HCT116 (cell line): ENCODE data around the gene NINJ2. TPM values are rescaled to one million over a fixed set of nuclear protein-coding genes. Genes with fewer than 3 reads are reported as not detected.

ENCODE experiments used
- ATAC-seq: fragments of 200-7000 bp; cut with Tn5 transposase; 2 replicates; pipeline ENCODE4 v1.9.1; 2020; ENCODE audit warnings: mild to moderate bottlenecking, moderate library complexity
- BruUV-seq: library from RNA; stranded (reverse); fragments of 400-500 nt; replicated peaks from 2 replicates; lab custom pipeline; 2021; lab: Mats Ljungman, UMichigan
- CTCF ChIA-PET: fragments of 300-600 bp; sonication (Branson Sonifier 250); formaldehyde crosslinking; loops from one replicate; lab custom pipeline; 2021; ENCODE audit warnings: antibody characterized with exemption; lab: Charles Lee
- POLR2A ChIA-PET: fragments of 300-600, 350-600 bp; sonication (Branson Sonifier 250); formaldehyde crosslinking; loops from one replicate; lab custom pipeline; 2021; ENCODE audit warnings: antibody characterized with exemption; lab: Charles Lee
- RAD21 ChIA-PET, 2 experiments: fragments of 300-600 bp; sonication (Branson Sonifier 250); formaldehyde crosslinking; loops; one replicate each; lab custom pipeline; 2023; ENCODE audit warnings: low total read pairs in 2 of 2; ENCODE audit not compliant: uncharacterized antibody in 2 of 2, unreplicated experiment in 2 of 2, low non-redundant PET in 1 of 2; lab: Charles Lee
- DNase-seq: peaks from one replicate; pipeline ENCODE4 v3.0.0-alpha.2; 2010; ENCODE audit warnings: low read depth, low spot score
- H2AFZ ChIP-seq: fragments of 200-600 bp; shearing (Covaris generic), sonication (generic); 2 replicates; pipeline ENCODE4 v1.6.1; 2017; ENCODE audit warnings: low read depth, mixed run types, mixed read lengths, antibody characterized with exemption, low read length; ENCODE audit not compliant: poor library complexity, severe bottlenecking
- H3K27ac ChIP-seq: 2 replicates; pipeline ENCODE4 v1.5.1; 2012; ENCODE audit warnings: low read depth, low read length
- H3K27me3 ChIP-seq: fragments of 200-600 bp; sonication (generic); 2 replicates; pipeline ENCODE4 v1.6.1; 2016; ENCODE audit warnings: mixed run types, low read length, mixed read lengths; ENCODE audit not compliant: insufficient read depth
- H3K36me3 ChIP-seq, 2 experiments: fragments of 200-500 bp in 1 of 2; fragments of 200-600 bp in 1 of 2; sonication (Bioruptor generic) in 1 of 2; sonication (generic) in 1 of 2; 2 replicates each; pipeline versions ENCODE4 v1.5.1 to v1.6.1; 2014 to 2016; ENCODE audit warnings: low read length in 2 of 2, inconsistent platforms in 1 of 2, mixed read lengths in 1 of 2, mixed run types in 1 of 2; ENCODE audit not compliant: insufficient read depth in 2 of 2, control insufficient read depth in 1 of 2
- H3K4me1 ChIP-seq, 2 experiments: fragments of 200-600 bp in 1 of 2; sonication (generic) in 1 of 2; 2 replicates each; pipeline versions ENCODE4 v1.5.1 to v1.6.1; 2012 to 2017; ENCODE audit warnings: low read length in 2 of 2, inconsistent platforms in 1 of 2, mild to moderate bottlenecking in 1 of 2, mixed read lengths in 1 of 2, mixed run types in 1 of 2, moderate library complexity in 1 of 2; ENCODE audit not compliant: insufficient read depth in 2 of 2, control insufficient read depth in 1 of 2
- H3K4me2 ChIP-seq: fragments of 200-600 bp; sonication (generic); 2 replicates; pipeline ENCODE4 v1.6.1; 2017; ENCODE audit warnings: mixed run types, low read length, mixed read lengths
- H3K4me3 ChIP-seq, 2 experiments: fragments of 200-600 bp in 1 of 2; sonication (generic) in 1 of 2; replicated peaks in 1 of 2; 2 replicates each; pipeline ENCODE4 v1.5.1; 2011 to 2016; ENCODE audit warnings: low read length in 2 of 2, control low read depth in 1 of 2, low read depth in 1 of 2, mild to moderate bottlenecking in 1 of 2, mixed read lengths in 1 of 2, mixed run types in 1 of 2
- H3K79me2 ChIP-seq: fragments of 200-600 bp; sonication (generic); 2 replicates; pipeline ENCODE4 v1.6.1; 2017; ENCODE audit warnings: mild to moderate bottlenecking, mixed run types, low read length, moderate library complexity, mixed read lengths; ENCODE audit not compliant: insufficient read depth
- H3K9ac ChIP-seq: fragments of 200-600 bp; sonication (generic); 2 replicates; pipeline ENCODE4 v1.6.1; 2016; ENCODE audit warnings: low read length, mixed read lengths
- H3K9me2 ChIP-seq: fragments of 200-600 bp; sonication (generic), shearing (Covaris generic); 2 replicates; pipeline ENCODE4 v1.6.1; 2017; ENCODE audit warnings: mixed run types, mild to moderate bottlenecking, moderate library complexity; ENCODE audit not compliant: insufficient read depth
- H3K9me3 ChIP-seq, 2 experiments: fragments of 200-500 bp in 1 of 2; fragments of 200-600 bp in 1 of 2; sonication (Bioruptor generic) in 1 of 2; sonication (generic) in 1 of 2; 2 replicates each; pipeline ENCODE4 v1.6.1; 2014 to 2017; ENCODE audit warnings: low read length in 2 of 2, mixed read lengths in 2 of 2, inconsistent platforms in 1 of 2, low read depth in 1 of 2, mild to moderate bottlenecking in 1 of 2, mixed run types in 1 of 2, moderate library complexity in 1 of 2; ENCODE audit not compliant: control insufficient read depth in 1 of 2, insufficient read depth in 1 of 2
- H4K20me1 ChIP-seq: fragments of 200-600 bp; sonication (generic), shearing (Covaris generic); 2 replicates; pipeline ENCODE4 v1.6.1; 2017; ENCODE audit warnings: mixed run types, mild to moderate bottlenecking, moderate library complexity; ENCODE audit not compliant: insufficient read depth
- CBX3 ChIP-seq: IDR thresholded peaks from 2 replicates; pipeline ENCODE4 v1.6.1; 2012; ENCODE audit warnings: low read depth
- EGR1 ChIP-seq: IDR thresholded peaks from 2 replicates; pipeline ENCODE4 v1.6.1; 2012; ENCODE audit warnings: low read depth
- ELF1 ChIP-seq: IDR thresholded peaks from 2 replicates; pipeline ENCODE4 v1.6.1; 2012; ENCODE audit warnings: low read depth, borderline replicate concordance
- EZH2 ChIP-seq: fragments of 200-600 bp; sonication (generic); IDR thresholded peaks from 2 replicates; pipeline ENCODE4 v1.6.1; 2017; ENCODE audit warnings: antibody characterized with exemption, mixed run types
- EZH2phosphoT487 ChIP-seq: fragments of 200-600 bp; IDR thresholded peaks from 2 replicates; pipeline ENCODE4 v1.6.1; 2018; ENCODE audit warnings: antibody characterized with exemption, borderline replicate concordance
- POLR2A ChIP-seq: IDR thresholded peaks from 2 replicates; pipeline ENCODE4 v1.7.0; 2011; ENCODE audit warnings: borderline replicate concordance; ENCODE audit not compliant: insufficient read depth, insufficient read length; ENCODE audit errors: extremely low read depth
- RAD21 ChIP-seq: IDR thresholded peaks from 2 replicates; pipeline ENCODE4 v1.6.1; 2012; ENCODE audit warnings: low read depth, mild to moderate bottlenecking
- SIN3A ChIP-seq: IDR thresholded peaks from 2 replicates; pipeline ENCODE4 v1.6.1; 2012; ENCODE audit warnings: low read depth
- SP1 ChIP-seq: IDR thresholded peaks from 2 replicates; pipeline ENCODE4 v1.6.1; 2012; ENCODE audit warnings: low read depth
- SRF ChIP-seq: IDR thresholded peaks from 2 replicates; pipeline ENCODE4 v1.6.1; 2012; ENCODE audit warnings: low read depth
- TCF7L2 ChIP-seq: IDR thresholded peaks from 2 replicates; pipeline ENCODE4 v1.7.0; 2011; ENCODE audit warnings: borderline replicate concordance, inconsistent platforms; ENCODE audit not compliant: insufficient read depth, insufficient read length; ENCODE audit errors: extremely low read depth
- YY1 ChIP-seq: IDR thresholded peaks from 2 replicates; pipeline ENCODE4 v1.6.1; 2011; ENCODE audit warnings: low read length, low read depth, moderate library complexity, mild to moderate bottlenecking; ENCODE audit not compliant: insufficient replicate concordance; ENCODE audit errors: extremely low read depth
- ZNF274 ChIP-seq: fragments of 200-500 bp; sonication (Bioruptor generic); IDR thresholded peaks from 2 replicates; pipeline ENCODE4 v1.6.1; 2014; ENCODE audit warnings: mild to moderate bottlenecking, low read depth, low read length, inconsistent platforms
- intact Hi-C: fragments of 100-400 bp; cut with micrococcal nuclease; formaldehyde crosslinking; loops from 2 replicates; pipeline ENCODE4 v1.10.0; 2022
- total RNA-seq: library from RNA; stranded (reverse); gene quantifications from one replicate; pipeline ENCODE4 v1.2.1, GENCODE V29; 2021; ENCODE audit not compliant: unreplicated experiment
- TF ChIP-seq, protein P1 (sequence below), 3 experiments: fragments of 200-600 bp in 1 of 3; sonication (generic) in 1 of 3; IDR thresholded peaks in 2 of 3; conservative IDR thresholded peaks in 1 of 3; 2 replicates each; pipeline ENCODE4 v1.5.1; 2012 to 2017; ENCODE audit warnings: low read depth in 2 of 3, low read length in 2 of 3, antibody characterized with exemption in 1 of 3, borderline replicate concordance in 1 of 3, control low read depth in 1 of 3, mild to moderate bottlenecking in 1 of 3, mixed read lengths in 1 of 3, mixed run types in 1 of 3, moderate library complexity in 1 of 3; ENCODE audit not compliant: insufficient read depth in 1 of 3
- TF ChIP-seq, protein P2 (sequence below): IDR thresholded peaks from 2 replicates; pipeline ENCODE4 v1.6.1; 2012
- TF ChIP-seq, protein P3 (sequence below): IDR thresholded peaks from 2 replicates; pipeline ENCODE4 v1.6.1; 2011; ENCODE audit warnings: mild to moderate bottlenecking, low read length, moderate library complexity; ENCODE audit not compliant: insufficient replicate concordance; ENCODE audit errors: extremely low read depth
- TF ChIP-seq, protein P4 (sequence below): IDR thresholded peaks from 2 replicates; pipeline ENCODE4 v1.6.1; 2012; ENCODE audit warnings: low read depth
- TF ChIP-seq, protein P5 (sequence below): IDR thresholded peaks from 2 replicates; pipeline ENCODE4 v1.6.1; 2012

Gene NINJ2
- total RNA-seq, 1 experiment from 2014 or later = not detected

DNA sequence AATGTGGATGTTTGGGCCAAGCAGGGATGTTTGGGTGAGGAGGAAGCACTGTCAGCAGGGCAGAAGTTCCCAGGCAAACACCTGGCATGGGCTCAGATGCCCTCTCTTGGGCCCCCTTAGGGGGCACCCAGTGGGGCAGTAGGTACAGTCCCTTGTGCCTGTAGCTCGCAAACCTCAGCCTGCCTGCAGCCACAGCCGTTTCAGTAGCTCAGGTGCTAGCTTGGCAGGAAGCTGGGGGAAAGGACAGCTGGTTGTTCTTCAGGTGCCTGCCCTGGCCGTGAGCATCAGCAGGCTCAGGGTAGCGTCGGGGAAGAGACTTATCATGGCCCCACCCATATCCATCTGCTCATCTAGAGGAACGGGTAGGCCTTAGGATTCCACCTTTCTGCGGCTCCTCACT is 136.0 kb downstream of the NINJ2 start:
- Histone ChIP-seq H3K36me3 (no peaks in the 10 kb centered on the region), H3K9me2 (no peaks in the 10 kb centered on the region), H3K79me2 (no peaks in the 10 kb centered on the region), H3K9me3 (peaks cover 5% of the 10 kb centered on the region in 2 experiments; a peak in 2 of 4 replicates), H3K4me3 (no peak overlapping the region), H3K27ac (no peak overlapping the region), H3K4me1 (no peaks in the 10 kb centered on the region), H2AFZ (no peak overlapping the region), H3K4me2 (no peak overlapping the region), H3K9ac (no peak overlapping the region), H3K27me3 (no peaks in the 10 kb centered on the region), H4K20me1 (no peaks in the 10 kb centered on the region)
- ChIA-PET POLR2A (no interaction called here), CTCF (no interaction called here), RAD21 (no interaction called here)
- no peak for DNase-seq
- intact Hi-C loops = no loop called here
- no peak for TF ChIP-seq POLR2A
- no peak for TF ChIP-seq ELF1
- TF ChIP-seq, protein P1, sequence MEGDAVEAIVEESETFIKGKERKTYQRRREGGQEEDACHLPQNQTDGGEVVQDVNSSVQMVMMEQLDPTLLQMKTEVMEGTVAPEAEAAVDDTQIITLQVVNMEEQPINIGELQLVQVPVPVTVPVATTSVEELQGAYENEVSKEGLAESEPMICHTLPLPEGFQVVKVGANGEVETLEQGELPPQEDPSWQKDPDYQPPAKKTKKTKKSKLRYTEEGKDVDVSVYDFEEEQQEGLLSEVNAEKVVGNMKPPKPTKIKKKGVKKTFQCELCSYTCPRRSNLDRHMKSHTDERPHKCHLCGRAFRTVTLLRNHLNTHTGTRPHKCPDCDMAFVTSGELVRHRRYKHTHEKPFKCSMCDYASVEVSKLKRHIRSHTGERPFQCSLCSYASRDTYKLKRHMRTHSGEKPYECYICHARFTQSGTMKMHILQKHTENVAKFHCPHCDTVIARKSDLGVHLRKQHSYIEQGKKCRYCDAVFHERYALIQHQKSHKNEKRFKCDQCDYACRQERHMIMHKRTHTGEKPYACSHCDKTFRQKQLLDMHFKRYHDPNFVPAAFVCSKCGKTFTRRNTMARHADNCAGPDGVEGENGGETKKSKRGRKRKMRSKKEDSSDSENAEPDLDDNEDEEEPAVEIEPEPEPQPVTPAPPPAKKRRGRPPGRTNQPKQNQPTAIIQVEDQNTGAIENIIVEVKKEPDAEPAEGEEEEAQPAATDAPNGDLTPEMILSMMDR (IDR thresholded peaks at IDR 0.05 in 2 of 3, conservative IDR thresholded peaks at IDR 0.05 in 1 of 3; ENCODE audit: borderline replicate concordance in 1 of 3, insufficient read depth in 1 of 3, low read depth in 2 of 3, low read length in 2 of 3) = no peak
- no peak for TF ChIP-seq SRF
- TF ChIP-seq, protein P2, sequence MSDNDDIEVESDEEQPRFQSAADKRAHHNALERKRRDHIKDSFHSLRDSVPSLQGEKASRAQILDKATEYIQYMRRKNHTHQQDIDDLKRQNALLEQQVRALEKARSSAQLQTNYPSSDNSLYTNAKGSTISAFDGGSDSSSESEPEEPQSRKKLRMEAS = no peak
- TF ChIP-seq SIN3A = no peak
- TF ChIP-seq, protein P3, sequence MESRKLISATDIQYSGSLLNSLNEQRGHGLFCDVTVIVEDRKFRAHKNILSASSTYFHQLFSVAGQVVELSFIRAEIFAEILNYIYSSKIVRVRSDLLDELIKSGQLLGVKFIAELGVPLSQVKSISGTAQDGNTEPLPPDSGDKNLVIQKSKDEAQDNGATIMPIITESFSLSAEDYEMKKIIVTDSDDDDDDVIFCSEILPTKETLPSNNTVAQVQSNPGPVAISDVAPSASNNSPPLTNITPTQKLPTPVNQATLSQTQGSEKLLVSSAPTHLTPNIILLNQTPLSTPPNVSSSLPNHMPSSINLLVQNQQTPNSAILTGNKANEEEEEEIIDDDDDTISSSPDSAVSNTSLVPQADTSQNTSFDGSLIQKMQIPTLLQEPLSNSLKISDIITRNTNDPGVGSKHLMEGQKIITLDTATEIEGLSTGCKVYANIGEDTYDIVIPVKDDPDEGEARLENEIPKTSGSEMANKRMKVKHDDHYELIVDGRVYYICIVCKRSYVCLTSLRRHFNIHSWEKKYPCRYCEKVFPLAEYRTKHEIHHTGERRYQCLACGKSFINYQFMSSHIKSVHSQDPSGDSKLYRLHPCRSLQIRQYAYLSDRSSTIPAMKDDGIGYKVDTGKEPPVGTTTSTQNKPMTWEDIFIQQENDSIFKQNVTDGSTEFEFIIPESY = no peak
- no peak for TF ChIP-seq RAD21
- no peak for TF ChIP-seq CBX3
- no peak for TF ChIP-seq EZH2phosphoT487
- TF ChIP-seq, protein P4, sequence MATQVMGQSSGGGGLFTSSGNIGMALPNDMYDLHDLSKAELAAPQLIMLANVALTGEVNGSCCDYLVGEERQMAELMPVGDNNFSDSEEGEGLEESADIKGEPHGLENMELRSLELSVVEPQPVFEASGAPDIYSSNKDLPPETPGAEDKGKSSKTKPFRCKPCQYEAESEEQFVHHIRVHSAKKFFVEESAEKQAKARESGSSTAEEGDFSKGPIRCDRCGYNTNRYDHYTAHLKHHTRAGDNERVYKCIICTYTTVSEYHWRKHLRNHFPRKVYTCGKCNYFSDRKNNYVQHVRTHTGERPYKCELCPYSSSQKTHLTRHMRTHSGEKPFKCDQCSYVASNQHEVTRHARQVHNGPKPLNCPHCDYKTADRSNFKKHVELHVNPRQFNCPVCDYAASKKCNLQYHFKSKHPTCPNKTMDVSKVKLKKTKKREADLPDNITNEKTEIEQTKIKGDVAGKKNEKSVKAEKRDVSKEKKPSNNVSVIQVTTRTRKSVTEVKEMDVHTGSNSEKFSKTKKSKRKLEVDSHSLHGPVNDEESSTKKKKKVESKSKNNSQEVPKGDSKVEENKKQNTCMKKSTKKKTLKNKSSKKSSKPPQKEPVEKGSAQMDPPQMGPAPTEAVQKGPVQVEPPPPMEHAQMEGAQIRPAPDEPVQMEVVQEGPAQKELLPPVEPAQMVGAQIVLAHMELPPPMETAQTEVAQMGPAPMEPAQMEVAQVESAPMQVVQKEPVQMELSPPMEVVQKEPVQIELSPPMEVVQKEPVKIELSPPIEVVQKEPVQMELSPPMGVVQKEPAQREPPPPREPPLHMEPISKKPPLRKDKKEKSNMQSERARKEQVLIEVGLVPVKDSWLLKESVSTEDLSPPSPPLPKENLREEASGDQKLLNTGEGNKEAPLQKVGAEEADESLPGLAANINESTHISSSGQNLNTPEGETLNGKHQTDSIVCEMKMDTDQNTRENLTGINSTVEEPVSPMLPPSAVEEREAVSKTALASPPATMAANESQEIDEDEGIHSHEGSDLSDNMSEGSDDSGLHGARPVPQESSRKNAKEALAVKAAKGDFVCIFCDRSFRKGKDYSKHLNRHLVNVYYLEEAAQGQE = no peak
- TF ChIP-seq YY1 = no peak
- no peak for TF ChIP-seq TCF7L2
- no peak for TF ChIP-seq EZH2
- TF ChIP-seq EGR1 = no peak
- no peak for TF ChIP-seq ZNF274
- TF ChIP-seq SP1 = no peak
- TF ChIP-seq, protein P5, sequence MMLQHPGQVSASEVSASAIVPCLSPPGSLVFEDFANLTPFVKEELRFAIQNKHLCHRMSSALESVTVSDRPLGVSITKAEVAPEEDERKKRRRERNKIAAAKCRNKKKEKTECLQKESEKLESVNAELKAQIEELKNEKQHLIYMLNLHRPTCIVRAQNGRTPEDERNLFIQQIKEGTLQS = no peak
- no peak for ATAC-seq
- BruUV-seq = no TSS peak
